Activated naive CD8-positive, alpha-beta T cell treated with anti-CD3 and anti-CD28 coated beads, Interleukin-2, amount 10 ng/mL, durations not matched to agents 7 days and 5 days (primary cell): ENCODE results near the gene INS. TPM values are rescaled to one million over a fixed set of nuclear protein-coding genes. Genes with fewer than 3 reads are reported as not detected.
A peak's percentile ranks its signal among the peaks of the same experiment; 100 is the strongest.

ENCODE experiments used
- ATAC-seq: fragments of 150-1000 bp; cut with Tn5 transposase; one replicate; pipeline ENCODE4 v1.10.0; 2021; ENCODE audit warnings: low read depth, moderate library complexity
- POLR2A ChIA-PET: fragments of 350-600 bp; sonication (Branson Sonifier 250); formaldehyde crosslinking; loops from one replicate; lab custom pipeline; 2021; ENCODE audit warnings: antibody characterized with exemption; lab: Charles Lee
- DNase-seq: peaks from one replicate; pipeline ENCODE4 v3.0.0; 2021
- H3K27ac Mint-ChIP-seq: one replicate; pipeline ENCODE4 v1.8.0; 2022; ENCODE audit warnings: mild to moderate bottlenecking, mixed read lengths
- H3K27me3 Mint-ChIP-seq: one replicate; pipeline ENCODE4 v1.8.0; 2022; ENCODE audit warnings: mild to moderate bottlenecking, moderate library complexity, mixed read lengths
- H3K36me3 Mint-ChIP-seq: one replicate; pipeline ENCODE4 v1.8.0; 2021; ENCODE audit warnings: mild to moderate bottlenecking, mixed read lengths
- H3K4me1 Mint-ChIP-seq: one replicate; pipeline ENCODE4 v1.8.0; 2021; ENCODE audit warnings: mixed read lengths
- H3K4me3 Mint-ChIP-seq: one replicate; pipeline ENCODE4 v1.8.0; 2022; ENCODE audit warnings: mild to moderate bottlenecking, moderate library complexity, mixed read lengths
- H3K9me3 Mint-ChIP-seq: one replicate; pipeline ENCODE4 v1.8.0; 2021; ENCODE audit warnings: mixed read lengths
- total RNA-seq, 2 experiments: library from RNA; stranded (reverse); gene quantifications; one replicate each; pipeline ENCODE4 v1.2.3, GENCODE V29; 2021

The INS gene
- total RNA-seq, 2 experiments from 2014 or later: not detected

DNA sequence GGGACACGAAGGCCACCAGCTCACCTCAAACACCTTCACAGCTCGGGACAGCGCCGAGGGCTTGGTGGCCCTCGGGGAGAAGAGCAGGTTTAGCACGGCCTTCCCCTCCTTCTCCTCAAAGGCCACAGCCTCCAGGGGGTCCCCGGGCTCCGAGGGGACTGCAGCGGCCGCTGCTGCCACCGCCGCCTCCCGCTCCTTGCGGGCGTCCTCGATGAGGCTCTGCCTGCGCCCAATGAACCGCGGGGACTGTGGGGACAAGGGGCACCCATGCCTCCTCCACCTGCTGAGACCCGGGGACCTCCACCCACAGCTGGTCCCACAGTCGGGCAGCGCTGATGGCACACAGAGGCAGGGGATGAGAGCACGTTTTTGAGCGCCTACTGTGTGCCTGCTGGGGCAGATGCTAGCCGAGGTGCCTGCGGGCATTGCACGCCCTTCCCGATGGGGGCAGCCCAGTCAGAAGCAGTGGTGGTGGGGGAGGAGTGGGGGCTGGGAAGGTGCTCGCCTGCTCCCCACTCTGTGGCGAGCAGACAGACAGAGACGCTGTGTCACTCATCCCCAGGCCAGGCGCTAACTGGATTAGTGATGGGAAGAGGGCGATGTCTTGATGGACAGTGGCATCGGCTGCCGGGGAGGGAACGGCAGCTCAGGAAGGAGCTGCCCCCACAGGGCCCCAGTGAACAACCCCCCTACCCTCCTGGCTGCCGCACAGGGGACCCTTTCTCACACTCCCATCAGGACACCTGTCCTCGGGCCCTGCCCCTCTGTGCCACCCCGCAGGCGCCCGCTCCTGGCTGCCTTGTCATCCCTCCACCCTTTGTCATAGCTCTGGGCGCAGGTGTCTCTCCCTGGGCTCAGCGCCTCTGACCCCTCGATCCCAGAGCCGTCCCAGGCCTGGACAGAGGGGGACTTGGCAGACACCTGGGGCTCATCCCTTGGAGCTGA is 8.9 kb upstream of the INS start:
- no peak for ATAC-seq
- no peaks in the 10 kb centered on the region for H3K9me3 Mint-ChIP-seq

DNA sequence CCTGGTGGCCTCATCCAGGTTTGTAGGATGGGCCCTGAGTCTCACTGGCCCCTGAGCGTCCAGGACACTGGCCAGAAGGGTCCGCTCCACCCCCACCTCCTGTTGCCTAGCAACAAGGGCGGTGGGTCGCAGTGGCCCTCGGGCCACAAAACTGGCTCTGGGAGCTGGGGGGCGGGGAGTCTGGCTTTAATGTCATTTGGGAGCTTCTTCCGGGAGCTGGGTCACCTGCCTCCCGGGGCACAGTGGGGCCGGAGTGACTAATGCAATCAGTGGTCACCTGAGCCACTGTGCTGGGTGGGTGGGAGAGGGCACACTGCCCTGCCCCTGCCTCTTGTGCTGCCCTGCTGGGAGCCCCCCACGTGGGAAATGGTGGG is 8.0 kb upstream of the INS start:
- no peak overlapping the region for H3K4me3 Mint-ChIP-seq
- H3K36me3 Mint-ChIP-seq: no peaks in the 10 kb centered on the region
- DNase-seq (no peak), ATAC-seq (no peak)
- H3K9me3 Mint-ChIP-seq: no peaks in the 10 kb centered on the region
- no peaks in the 10 kb centered on the region for H3K27me3 Mint-ChIP-seq
- POLR2A ChIA-PET: no interaction called here
- no peaks in the 10 kb centered on the region for H3K4me1 Mint-ChIP-seq
- no peak overlapping the region for H3K27ac Mint-ChIP-seq

More for the DNA sequence above, 8.9 kb upstream of the INS start:
- Mint-ChIP-seq H3K27me3 (no peaks in the 10 kb centered on the region), H3K27ac (no peak overlapping the region), H3K4me3 (no peak overlapping the region), H3K36me3 (no peaks in the 10 kb centered on the region), H3K4me1 (no peaks in the 10 kb centered on the region)
- POLR2A ChIA-PET: no interaction called here
- DNase-seq: no peak

- no peak for ATAC-seq
- H3K4me3 Mint-ChIP-seq: no peak overlapping the region
- H3K27me3 Mint-ChIP-seq: no peaks in the 10 kb centered on the region
- no peak overlapping the region for H3K27ac Mint-ChIP-seq
- no peaks in the 10 kb centered on the region for H3K4me1 Mint-ChIP-seq
- H3K9me3 Mint-ChIP-seq: no peaks in the 10 kb centered on the region
- POLR2A ChIA-PET: no interaction called here
- H3K36me3 Mint-ChIP-seq: no peaks in the 10 kb centered on the region
- no peak for DNase-seq
These were observed 7.4 kb upstream of the INS start for GRCh38 chr11:2168286-2169004.

DNA sequence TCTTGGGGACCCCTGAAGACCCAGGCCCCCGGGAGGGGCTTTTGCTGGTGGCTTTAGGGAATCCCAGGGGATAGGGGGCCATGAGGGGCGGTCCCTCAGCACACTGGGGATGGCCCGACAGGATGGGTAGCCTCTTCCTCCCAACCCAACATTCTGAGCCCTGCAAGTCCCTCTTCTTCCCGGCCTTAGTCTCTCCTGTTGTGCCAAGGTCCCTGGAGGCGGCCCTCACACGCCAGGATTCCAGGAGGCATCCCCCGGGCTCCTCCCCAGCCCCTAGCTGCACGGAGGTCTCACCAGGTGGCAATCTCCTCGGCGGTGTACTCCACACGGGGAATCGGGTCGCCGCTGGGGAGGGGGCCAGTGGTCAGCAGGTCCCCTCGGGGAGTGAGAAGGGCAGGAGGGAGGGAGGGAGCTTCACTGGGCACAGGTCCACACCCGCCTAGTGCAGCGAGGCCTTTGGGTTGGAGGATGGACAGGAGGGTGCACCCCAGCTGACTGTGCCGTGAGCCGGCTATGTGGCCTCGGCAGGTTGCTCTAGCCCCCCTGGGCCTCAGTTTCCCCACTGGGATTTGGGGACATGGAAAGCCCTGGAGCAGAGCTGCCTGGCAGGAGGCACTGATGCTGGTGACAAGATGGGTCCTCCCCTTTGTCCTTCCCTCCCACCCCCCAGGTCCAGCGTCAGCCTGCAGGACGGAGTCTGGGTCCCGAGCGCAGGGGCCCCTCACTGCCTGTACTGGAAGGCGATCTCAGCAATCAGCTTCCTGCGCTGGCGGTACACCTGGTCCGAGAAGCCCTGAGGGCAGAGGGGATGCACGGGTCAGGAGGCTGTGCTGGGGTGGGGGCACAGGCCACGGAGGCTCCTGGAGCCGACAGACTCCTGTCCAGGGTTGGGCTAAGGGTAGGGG is 6.4 kb upstream of the INS start:
- Mint-ChIP-seq H3K36me3 (no peaks in the 10 kb centered on the region), H3K4me1 (no peaks in the 10 kb centered on the region), H3K27ac (no peak overlapping the region), H3K27me3 (no peaks in the 10 kb centered on the region), H3K4me3 (no peak overlapping the region), H3K9me3 (no peaks in the 10 kb centered on the region)
- ATAC-seq (no peak), DNase-seq (no peak)
- POLR2A ChIA-PET: no interaction called here

- Mint-ChIP-seq H3K4me3 (no peak overlapping the region), H3K9me3 (no peaks in the 10 kb centered on the region), H3K36me3 (no peaks in the 10 kb centered on the region), H3K27ac (no peak overlapping the region), H3K27me3 (no peaks in the 10 kb centered on the region), H3K4me1 (no peaks in the 10 kb centered on the region)
- POLR2A ChIA-PET: no interaction called here
- ATAC-seq (peak; percentile 64), DNase-seq (peak; percentile 66)
These were observed 5.3 kb upstream of the INS start for GRCh38 chr11:2166091-2166851.

GRCh38 chr11:2165571-2165970 is 4.6 kb upstream of the INS start:
- no peaks in the 10 kb centered on the region for H3K36me3 Mint-ChIP-seq
- POLR2A ChIA-PET: no interaction called here
- no peaks in the 10 kb centered on the region for H3K9me3 Mint-ChIP-seq
- H3K4me3 Mint-ChIP-seq: no peak overlapping the region
- DNase-seq (no peak), ATAC-seq (no peak)
- no peaks in the 10 kb centered on the region for H3K4me1 Mint-ChIP-seq
- H3K27ac Mint-ChIP-seq: no peak overlapping the region
- no peaks in the 10 kb centered on the region for H3K27me3 Mint-ChIP-seq

GRCh38 chr11:2164861-2165555 is 4.0 kb upstream of the INS start:
- Mint-ChIP-seq H3K4me3 (no peak overlapping the region), H3K36me3 (no peaks in the 10 kb centered on the region), H3K4me1 (no peaks in the 10 kb centered on the region), H3K27ac (no peak overlapping the region), H3K27me3 (no peaks in the 10 kb centered on the region), H3K9me3 (no peaks in the 10 kb centered on the region)
- no peak for ATAC-seq
- no peak for DNase-seq
- POLR2A ChIA-PET: no interaction called here

- Mint-ChIP-seq H3K27me3 (no peaks in the 10 kb centered on the region), H3K27ac (no peak overlapping the region), H3K4me1 (no peaks in the 10 kb centered on the region), H3K4me3 (no peak overlapping the region), H3K36me3 (no peaks in the 10 kb centered on the region), H3K9me3 (no peaks in the 10 kb centered on the region)
- POLR2A ChIA-PET: interaction anchor here (0.5 kb wide), 1 partner anchor 141 kb away, joined by 4 read pairs; no protein-coding TSS in a partner anchor
- no peak for ATAC-seq
- no peak for DNase-seq
These were observed 3.1 kb upstream of the INS start for GRCh38 chr11:2164081-2164480.

DNA sequence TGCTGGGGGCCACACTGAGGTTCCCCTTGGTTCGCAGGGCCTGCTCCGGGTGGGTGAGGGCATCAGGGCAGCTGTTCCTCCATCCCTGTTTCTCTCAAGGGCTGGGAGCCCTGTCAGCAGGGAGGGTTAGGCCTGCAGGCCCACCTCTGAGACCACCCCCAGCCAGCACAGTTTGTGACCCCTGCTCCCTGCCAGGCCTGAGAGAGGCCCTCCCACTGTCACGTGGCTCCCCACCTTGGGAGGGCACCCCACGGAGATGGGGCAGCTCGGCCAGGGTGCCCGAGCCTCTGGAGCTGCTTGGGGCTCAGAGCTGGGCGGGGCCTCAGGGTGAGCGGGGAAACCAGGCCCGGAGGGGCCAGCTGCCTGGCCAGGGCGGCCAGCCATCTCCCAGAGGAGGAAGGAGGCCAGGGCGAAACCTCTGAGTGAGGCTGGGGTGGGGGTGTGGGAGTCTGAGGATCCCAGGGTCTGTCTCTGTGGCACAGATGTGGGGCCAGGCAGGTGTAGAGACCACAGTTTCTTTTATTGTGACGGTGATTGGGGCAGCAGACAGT is 2.5 kb upstream of the INS start:
- Mint-ChIP-seq H3K9me3 (no peaks in the 10 kb centered on the region), H3K4me1 (no peaks in the 10 kb centered on the region), H3K27ac (no peak overlapping the region), H3K36me3 (no peaks in the 10 kb centered on the region), H3K27me3 (no peaks in the 10 kb centered on the region), H3K4me3 (no peak overlapping the region)
- ATAC-seq (no peak), DNase-seq (no peak)
- POLR2A ChIA-PET: interaction anchor here (0.5 kb wide), 1 partner anchor 142 kb away, joined by 4 read pairs; no protein-coding TSS in a partner anchor

DNA sequence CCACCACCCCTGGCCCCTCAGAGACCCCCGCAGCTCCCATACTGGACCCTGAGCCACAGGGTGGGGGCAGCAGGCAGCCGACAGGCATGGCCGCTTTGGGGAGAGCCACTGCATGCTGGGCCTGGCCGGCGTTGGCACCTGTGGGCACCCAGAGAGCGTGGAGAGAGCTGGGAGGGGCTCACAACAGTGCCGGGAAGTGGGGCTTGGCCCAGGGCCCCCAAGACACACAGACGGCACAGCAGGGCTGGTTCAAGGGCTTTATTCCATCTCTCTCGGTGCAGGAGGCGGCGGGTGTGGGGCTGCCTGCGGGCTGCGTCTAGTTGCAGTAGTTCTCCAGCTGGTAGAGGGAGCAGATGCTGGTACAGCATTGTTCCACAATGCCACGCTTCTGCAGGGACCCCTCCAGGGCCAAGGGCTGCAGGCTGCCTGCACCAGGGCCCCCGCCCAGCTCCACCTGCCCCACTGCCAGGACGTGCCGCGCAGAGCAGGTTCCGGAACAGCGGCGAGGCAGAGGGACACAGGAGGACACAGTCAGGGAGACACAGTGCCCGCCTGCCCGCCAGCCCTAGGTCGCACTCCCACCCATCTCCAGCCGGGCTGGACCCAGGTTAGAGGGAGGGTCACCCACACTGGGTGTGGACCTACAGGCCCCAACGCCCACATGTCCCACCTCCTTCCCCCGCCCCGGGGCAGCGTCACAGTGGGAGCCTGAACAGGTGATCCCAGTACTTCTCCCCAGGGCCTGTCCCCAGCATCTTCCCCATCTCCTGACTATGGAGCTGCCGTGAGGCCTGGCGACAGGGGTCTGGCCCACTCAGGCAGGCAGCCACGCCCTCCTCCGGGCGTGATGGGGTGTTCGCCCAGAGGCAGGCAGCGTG is 1.2 kb downstream of the INS start:
- Mint-ChIP-seq H3K27ac (no peak overlapping the region), H3K4me3 (no peak overlapping the region), H3K4me1 (no peaks in the 10 kb centered on the region), H3K9me3 (no peaks in the 10 kb centered on the region), H3K27me3 (no peaks in the 10 kb centered on the region), H3K36me3 (no peaks in the 10 kb centered on the region)
- POLR2A ChIA-PET: no interaction called here
- no peak for DNase-seq
- no peak for ATAC-seq

- DNase-seq (no peak), ATAC-seq (no peak)
- Mint-ChIP-seq H3K4me3 (no peak overlapping the region), H3K9me3 (no peaks in the 10 kb centered on the region), H3K27ac (no peak overlapping the region), H3K27me3 (no peaks in the 10 kb centered on the region), H3K36me3 (no peaks in the 10 kb centered on the region), H3K4me1 (no peaks in the 10 kb centered on the region)
- POLR2A ChIA-PET: no interaction called here
These were observed 2.0 kb downstream of the INS start for GRCh38 chr11:2158966-2159365.
